T-helper 2 cell treated with Interferon-gamma antibody and Interleukin-4, amounts not matched to agents 5 μg/mL and 100 μg/mL, for 36 hours (primary cell): ENCODE results near the gene NXPH1.
A peak's percentile ranks its signal among the peaks of the same experiment; 100 is the strongest.

Experiments
- DNase-seq: peaks from one replicate; pipeline ENCODE4 v3.0.0; 2021; ENCODE audit warnings: low spot score
- H3K27ac Mint-ChIP-seq: one replicate; pipeline ENCODE4 v1.8.0; 2021; ENCODE audit warnings: mild to moderate bottlenecking, mixed read lengths
- H3K27me3 Mint-ChIP-seq: one replicate; pipeline ENCODE4 v1.8.0; 2021; ENCODE audit warnings: low read depth, mixed read lengths
- H3K36me3 Mint-ChIP-seq: one replicate; pipeline ENCODE4 v1.8.0; 2021; ENCODE audit warnings: low read depth, mixed read lengths
- H3K4me1 Mint-ChIP-seq: one replicate; pipeline ENCODE4 v1.8.0; 2021; ENCODE audit warnings: low read depth, mixed read lengths
- H3K4me3 Mint-ChIP-seq: one replicate; pipeline ENCODE4 v1.8.0; 2022; ENCODE audit warnings: mild to moderate bottlenecking, moderate library complexity, mixed read lengths
- H3K9me3 Mint-ChIP-seq: one replicate; pipeline ENCODE4 v1.8.0; 2021; ENCODE audit warnings: mixed read lengths

Gene NXPH1

GRCh38 chr7:8433477-8434289, at the start of gene NXPH1:
Gene NXPH1 (plus strand): TSS chr7:8433609.
- Mint-ChIP-seq H3K4me3 (no peak within 1 kb of the TSS), H3K27me3 (peaks cover 70% of the 10 kb centered on the region), H3K4me1 (peaks cover 4% of the 10 kb centered on the region), H3K36me3 (no peaks in the 10 kb centered on the region), H3K9me3 (no peaks in the 10 kb centered on the region), H3K27ac (peak within 1 kb of the TSS; percentile 20)
- no peak for DNase-seq

- Mint-ChIP-seq H3K27me3 (peaks cover 21% of the 10 kb centered on the region), H3K4me1 (peaks cover 17% of the 10 kb centered on the region), H3K27ac (no peak overlapping the region), H3K4me3 (no peak overlapping the region), H3K9me3 (no peaks in the 10 kb centered on the region), H3K36me3 (no peaks in the 10 kb centered on the region)
- DNase-seq: no peak
Observed at GRCh38 chr7:8384901-8385300, 48.5 kb upstream of the NXPH1 start.

GRCh38 chr7:8386926-8387550, 46.4 kb upstream of the NXPH1 start:
- Mint-ChIP-seq H3K27ac (no peak overlapping the region), H3K4me1 (peaks cover 19% of the 10 kb centered on the region), H3K36me3 (no peaks in the 10 kb centered on the region), H3K4me3 (peak overlapping the region; percentile 29), H3K9me3 (no peaks in the 10 kb centered on the region), H3K27me3 (peaks cover 21% of the 10 kb centered on the region)
- no peak for DNase-seq

- H3K27me3 Mint-ChIP-seq: peaks cover 22% of the 10 kb centered on the region
- peaks cover 19% of the 10 kb centered on the region for H3K4me1 Mint-ChIP-seq
- no peaks in the 10 kb centered on the region for H3K36me3 Mint-ChIP-seq
- H3K4me3 Mint-ChIP-seq: no peak overlapping the region
- no peak for DNase-seq
- no peaks in the 10 kb centered on the region for H3K9me3 Mint-ChIP-seq
- no peak overlapping the region for H3K27ac Mint-ChIP-seq
Observed at GRCh38 chr7:8387551-8388256, 45.7 kb upstream of the NXPH1 start.

GRCh38 chr7:8388257-8388625, 45.2 kb upstream of the NXPH1 start:
- peaks cover 20% of the 10 kb centered on the region for H3K27me3 Mint-ChIP-seq
- H3K9me3 Mint-ChIP-seq: no peaks in the 10 kb centered on the region
- peaks cover 19% of the 10 kb centered on the region for H3K4me1 Mint-ChIP-seq
- no peaks in the 10 kb centered on the region for H3K36me3 Mint-ChIP-seq
- H3K27ac Mint-ChIP-seq: no peak overlapping the region
- no peak overlapping the region for H3K4me3 Mint-ChIP-seq
- DNase-seq: no peak

- Mint-ChIP-seq H3K4me1 (peaks cover 17% of the 10 kb centered on the region), H3K27ac (no peak overlapping the region), H3K9me3 (no peaks in the 10 kb centered on the region), H3K4me3 (no peak overlapping the region), H3K27me3 (peaks cover 26% of the 10 kb centered on the region), H3K36me3 (no peaks in the 10 kb centered on the region)
- DNase-seq: no peak
Observed at GRCh38 chr7:8389593-8390261, 43.7 kb upstream of the NXPH1 start.

GRCh38 chr7:8390262-8390626, 43.2 kb upstream of the NXPH1 start:
- H3K4me3 Mint-ChIP-seq: no peak overlapping the region
- H3K27me3 Mint-ChIP-seq: peaks cover 25% of the 10 kb centered on the region
- H3K4me1 Mint-ChIP-seq: peaks cover 15% of the 10 kb centered on the region
- no peaks in the 10 kb centered on the region for H3K9me3 Mint-ChIP-seq
- H3K36me3 Mint-ChIP-seq: no peaks in the 10 kb centered on the region
- DNase-seq: no peak
- H3K27ac Mint-ChIP-seq: no peak overlapping the region

- Mint-ChIP-seq H3K4me3 (no peak overlapping the region), H3K9me3 (no peaks in the 10 kb centered on the region), H3K36me3 (no peaks in the 10 kb centered on the region), H3K4me1 (peaks cover 15% of the 10 kb centered on the region), H3K27me3 (peaks cover 23% of the 10 kb centered on the region), H3K27ac (no peak overlapping the region)
- DNase-seq: no peak
Observed at GRCh38 chr7:8391353-8392062, 41.9 kb upstream of the NXPH1 start.

- DNase-seq: no peak
- H3K27me3 Mint-ChIP-seq: peaks cover 12% of the 10 kb centered on the region
- H3K4me3 Mint-ChIP-seq: no peak overlapping the region
- no peaks in the 10 kb centered on the region for H3K36me3 Mint-ChIP-seq
- no peak overlapping the region for H3K27ac Mint-ChIP-seq
- H3K4me1 Mint-ChIP-seq: peaks cover 2% of the 10 kb centered on the region
- H3K9me3 Mint-ChIP-seq: no peaks in the 10 kb centered on the region
Observed at GRCh38 chr7:8396294-8396693, 37.1 kb upstream of the NXPH1 start.

- H3K9me3 Mint-ChIP-seq: no peaks in the 10 kb centered on the region
- H3K4me3 Mint-ChIP-seq: no peak overlapping the region
- no peak overlapping the region for H3K27ac Mint-ChIP-seq
- H3K27me3 Mint-ChIP-seq: no peaks in the 10 kb centered on the region
- no peak for DNase-seq
- H3K4me1 Mint-ChIP-seq: no peaks in the 10 kb centered on the region
- no peaks in the 10 kb centered on the region for H3K36me3 Mint-ChIP-seq
Observed at GRCh38 chr7:8408871-8409270, 24.5 kb upstream of the NXPH1 start.

GRCh38 chr7:8411103-8411502, 22.3 kb upstream of the NXPH1 start:
- no peak overlapping the region for H3K4me3 Mint-ChIP-seq
- no peaks in the 10 kb centered on the region for H3K36me3 Mint-ChIP-seq
- H3K27me3 Mint-ChIP-seq: no peaks in the 10 kb centered on the region
- H3K4me1 Mint-ChIP-seq: no peaks in the 10 kb centered on the region
- no peak for DNase-seq
- no peak overlapping the region for H3K27ac Mint-ChIP-seq
- no peaks in the 10 kb centered on the region for H3K9me3 Mint-ChIP-seq

GRCh38 chr7:8413600-8413999, 19.8 kb upstream of the NXPH1 start:
- no peak for DNase-seq
- Mint-ChIP-seq H3K9me3 (no peaks in the 10 kb centered on the region), H3K4me3 (no peak overlapping the region), H3K27ac (no peak overlapping the region), H3K27me3 (no peaks in the 10 kb centered on the region), H3K36me3 (no peaks in the 10 kb centered on the region), H3K4me1 (no peaks in the 10 kb centered on the region)

GRCh38 chr7:8418629-8419245, 14.7 kb upstream of the NXPH1 start:
- Mint-ChIP-seq H3K27me3 (peaks cover 2% of the 10 kb centered on the region), H3K9me3 (no peaks in the 10 kb centered on the region), H3K4me1 (no peaks in the 10 kb centered on the region), H3K36me3 (no peaks in the 10 kb centered on the region), H3K4me3 (no peak overlapping the region), H3K27ac (no peak overlapping the region)
- DNase-seq: no peak
